ENCODE measurements around the gene CYP2S1.

Gene CYP2S1

DNA sequence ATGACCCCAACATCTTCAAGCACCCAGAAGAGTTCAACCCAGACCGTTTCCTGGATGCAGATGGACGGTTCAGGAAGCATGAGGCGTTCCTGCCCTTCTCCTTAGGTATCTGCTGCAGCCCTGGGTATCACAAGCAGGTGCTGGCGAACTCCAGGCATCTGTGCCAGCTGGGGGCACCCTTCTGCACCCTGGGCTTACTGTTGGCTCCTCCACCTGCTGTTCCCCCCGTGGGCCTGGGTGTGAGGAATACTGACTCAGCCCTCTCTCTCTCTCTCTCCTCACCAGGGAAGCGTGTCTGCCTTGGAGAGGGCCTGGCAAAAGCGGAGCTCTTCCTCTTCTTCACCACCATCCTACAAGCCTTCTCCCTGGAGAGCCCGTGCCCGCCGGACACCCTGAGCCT is 13.0 kb downstream of the CYP2S1 start:
- H2AFZ ChIP-seq = no peak overlapping the region
- H3K4me3 ChIP-seq (ENCODE audit: low read depth, low read length) = no peak overlapping the region
- H3K36me3 ChIP-seq (ENCODE audit: control insufficient read depth, insufficient read depth, low read length) = no peaks in the 10 kb centered on the region
- no peak overlapping the region for H3K4me2 ChIP-seq (ENCODE audit: low read length)
- no peaks in the 10 kb centered on the region for H3K27me3 ChIP-seq (ENCODE audit: control insufficient read depth, insufficient read depth, low read length)
- H3K9ac ChIP-seq = no peak overlapping the region
- H3K9me3 ChIP-seq (ENCODE audit: control insufficient read depth, low read length) = no peaks in the 10 kb centered on the region
- H3K27ac ChIP-seq = no peak overlapping the region
- TF ChIP-seq CTCF (IDR thresholded peaks at IDR 0.05) = no peak
- no peaks in the 10 kb centered on the region for H3K4me1 ChIP-seq
- no peaks in the 10 kb centered on the region for H3K79me2 ChIP-seq

DNA sequence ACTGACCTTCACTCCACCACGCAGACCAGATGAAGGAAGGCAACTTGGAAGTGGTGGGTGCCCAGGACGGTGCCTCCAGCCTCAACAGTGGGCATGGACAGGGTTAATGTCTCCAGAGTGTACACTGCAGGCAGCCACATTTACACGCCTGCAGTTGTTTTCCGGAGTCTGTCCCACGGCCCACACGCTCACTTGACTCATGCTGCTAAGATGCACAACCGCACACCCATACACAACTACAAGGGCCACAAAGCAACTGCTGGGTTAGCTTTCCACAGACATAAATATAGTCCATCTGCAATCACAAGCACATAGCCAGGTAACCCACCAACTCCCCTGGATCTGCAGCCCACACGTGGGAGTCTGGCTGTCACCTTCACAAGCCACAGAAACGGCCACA is 13.4 kb downstream of the CYP2S1 start:
- Histone ChIP-seq H3K27me3 (ENCODE audit: control insufficient read depth, insufficient read depth, low read length) (no peaks in the 10 kb centered on the region), H3K36me3 (ENCODE audit: control insufficient read depth, insufficient read depth, low read length) (no peaks in the 10 kb centered on the region), H3K4me3 (ENCODE audit: low read depth, low read length) (no peak overlapping the region), H3K9ac (no peak overlapping the region), H3K4me2 (ENCODE audit: low read length) (no peak overlapping the region), H2AFZ (no peak overlapping the region), H3K27ac (no peak overlapping the region), H3K9me3 (ENCODE audit: control insufficient read depth, low read length) (no peaks in the 10 kb centered on the region), H3K4me1 (no peaks in the 10 kb centered on the region), H3K79me2 (no peaks in the 10 kb centered on the region)
- no peak for TF ChIP-seq CTCF (IDR thresholded peaks at IDR 0.05)

DNA sequence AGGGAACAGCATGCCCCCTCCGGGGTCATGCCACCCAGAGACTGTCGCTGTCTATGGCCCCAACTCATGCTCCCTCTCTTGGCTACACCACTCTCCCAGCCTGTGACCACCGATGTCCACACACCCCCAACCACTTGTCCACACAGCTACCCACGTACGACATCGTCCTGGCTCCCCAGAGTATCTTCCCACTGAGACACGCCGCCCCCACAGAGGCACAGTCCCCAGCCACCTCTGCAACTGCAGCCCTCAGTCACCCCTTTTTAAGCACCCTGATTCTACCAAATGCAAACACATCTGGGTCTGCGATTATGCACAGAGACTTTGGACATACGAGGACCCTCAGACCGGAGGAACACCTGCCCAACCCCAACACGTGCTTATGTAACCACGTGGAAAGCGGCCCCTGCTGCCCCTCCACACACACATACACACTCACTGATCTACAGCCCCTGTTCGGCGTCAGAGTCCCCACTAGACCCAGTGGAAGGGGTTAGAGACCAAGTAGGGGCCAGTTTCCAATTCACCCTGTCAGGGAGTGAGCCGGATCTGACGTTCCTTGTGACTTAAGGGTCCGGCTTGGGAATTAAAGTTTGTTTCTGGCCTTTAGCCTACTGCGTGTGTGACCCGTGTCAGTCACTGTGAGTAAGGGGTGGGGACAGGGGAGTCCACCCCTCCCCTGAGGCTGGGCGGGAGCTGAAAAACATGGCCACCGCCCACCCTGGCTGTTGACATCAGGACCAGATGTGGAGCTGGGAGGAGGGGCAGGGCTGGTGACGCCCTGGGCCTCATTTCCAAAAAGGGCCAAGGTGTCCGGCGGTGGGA is 14.1 kb downstream of the CYP2S1 start:
- Histone ChIP-seq H3K9me3 (ENCODE audit: control insufficient read depth, low read length) (no peaks in the 10 kb centered on the region), H3K27ac (peak overlapping the region; percentile 36), H3K27me3 (ENCODE audit: control insufficient read depth, insufficient read depth, low read length) (no peaks in the 10 kb centered on the region), H3K4me1 (no peaks in the 10 kb centered on the region), H2AFZ (no peak overlapping the region), H3K4me2 (ENCODE audit: low read length) (no peak overlapping the region), H3K9ac (no peak overlapping the region), H3K4me3 (ENCODE audit: low read depth, low read length) (no peak overlapping the region), H3K36me3 (ENCODE audit: control insufficient read depth, insufficient read depth, low read length) (no peaks in the 10 kb centered on the region), H3K79me2 (no peaks in the 10 kb centered on the region)
- TF ChIP-seq CTCF (IDR thresholded peaks at IDR 0.05) = no peak

DNA sequence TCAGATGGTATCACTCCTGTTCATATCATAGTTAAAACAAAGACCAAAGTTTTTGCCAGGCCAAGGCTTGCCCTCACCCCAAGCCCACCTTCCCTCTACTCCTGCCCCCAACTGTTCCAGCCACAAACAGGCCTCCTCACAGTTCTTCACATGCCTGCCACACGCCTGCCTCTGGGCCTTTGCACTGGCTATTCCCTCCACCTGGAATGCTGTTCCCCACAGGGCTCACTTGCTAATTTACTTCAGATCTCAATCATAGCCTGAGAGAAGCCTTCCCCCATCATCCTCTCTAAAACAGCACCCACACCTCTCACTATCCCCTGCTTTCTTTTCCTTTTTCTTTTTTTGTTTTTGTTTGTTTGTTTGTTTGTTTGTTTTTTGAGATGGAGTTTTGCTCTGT is 21.1 kb downstream of the CYP2S1 start:
- Histone ChIP-seq H3K27ac (no peak overlapping the region), H3K79me2 (no peaks in the 10 kb centered on the region), H3K4me3 (ENCODE audit: low read depth, low read length) (no peak overlapping the region), H3K9ac (no peak overlapping the region), H3K4me1 (peaks cover 6% of the 10 kb centered on the region), H2AFZ (no peak overlapping the region), H3K4me2 (ENCODE audit: low read length) (no peak overlapping the region), H3K9me3 (ENCODE audit: control insufficient read depth, low read length) (no peaks in the 10 kb centered on the region), H3K27me3 (ENCODE audit: control insufficient read depth, insufficient read depth, low read length) (no peaks in the 10 kb centered on the region), H3K36me3 (ENCODE audit: control insufficient read depth, insufficient read depth, low read length) (no peaks in the 10 kb centered on the region)
- no peak for TF ChIP-seq CTCF (IDR thresholded peaks at IDR 0.05)

DNA sequence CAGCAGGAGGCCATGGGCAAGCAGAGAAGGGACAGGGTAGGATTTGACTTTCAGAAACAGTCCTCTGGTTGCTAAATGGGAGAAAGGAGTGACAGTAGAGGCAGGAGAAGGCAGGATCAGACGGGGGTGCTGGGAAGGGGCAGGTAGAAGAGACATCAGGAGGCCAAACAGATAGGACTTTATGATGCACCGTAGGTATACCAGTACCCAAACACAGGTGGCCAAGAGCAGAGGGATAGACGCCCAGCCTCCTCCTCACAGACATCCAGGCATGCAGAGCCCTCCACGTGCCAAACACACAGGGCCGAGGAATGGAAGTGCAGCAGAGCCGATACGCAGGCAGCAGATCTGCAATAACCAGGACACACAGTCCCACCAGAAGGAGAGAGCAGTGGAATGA is 24.7 kb downstream of the CYP2S1 start:
- Histone ChIP-seq H3K27me3 (ENCODE audit: control insufficient read depth, insufficient read depth, low read length) (no peaks in the 10 kb centered on the region), H3K4me3 (ENCODE audit: low read depth, low read length) (no peak overlapping the region), H3K4me1 (peaks cover 6% of the 10 kb centered on the region), H3K9me3 (ENCODE audit: control insufficient read depth, low read length) (no peaks in the 10 kb centered on the region), H3K79me2 (no peaks in the 10 kb centered on the region), H3K4me2 (ENCODE audit: low read length) (no peak overlapping the region), H2AFZ (no peak overlapping the region), H3K36me3 (ENCODE audit: control insufficient read depth, insufficient read depth, low read length) (no peaks in the 10 kb centered on the region), H3K27ac (peak overlapping the region; percentile 71), H3K9ac (no peak overlapping the region)
- TF ChIP-seq CTCF (IDR thresholded peaks at IDR 0.05) = no peak
